ENCODE data around the gene MUC2.

Gene MUC2

DNA sequence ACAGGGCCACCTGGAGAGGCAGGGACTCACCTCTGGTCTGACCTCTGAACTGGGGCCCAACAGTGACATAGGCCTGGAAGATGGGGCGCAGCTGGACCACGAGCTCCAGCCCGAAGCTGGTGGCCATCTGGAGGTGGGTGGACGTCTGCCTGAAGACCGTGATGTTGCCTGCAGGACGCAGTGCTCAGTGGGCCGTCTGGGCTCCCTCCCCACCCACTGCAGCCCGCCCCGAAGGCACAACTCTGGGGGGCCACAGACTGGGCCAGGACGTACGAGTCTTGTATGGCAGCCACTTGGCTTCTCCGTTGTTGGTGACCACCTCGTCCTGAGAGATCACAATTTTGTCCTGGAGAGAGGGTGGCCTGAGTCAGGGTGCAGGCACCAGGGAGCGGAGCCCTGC is 46.1 kb upstream of the MUC2 start:
- Histone ChIP-seq H3K4me3 (ENCODE audit: control insufficient read depth in 1 of 7, extremely low read depth in 1 of 7, insufficient read depth in 4 of 7, low read depth in 2 of 7, low read length in 6 of 7) (no peak overlapping the region), H3K36me3 (ENCODE audit: control insufficient read depth in 4 of 4, insufficient read depth in 4 of 4, low read length in 3 of 4) (no peaks in the 10 kb centered on the region), H3K27ac (ENCODE audit: insufficient read depth in 1 of 2, low read depth in 1 of 2, low read length in 2 of 2, poor library complexity in 1 of 2, severe bottlenecking in 2 of 2) (no peak overlapping the region), H3K4me1 (ENCODE audit: control extremely low read depth in 1 of 4, control insufficient read depth in 4 of 4, insufficient read depth in 4 of 4, low read length in 3 of 4) (no peaks in the 10 kb centered on the region), H3K27me3 (replicated peaks in 2 of 5; ENCODE audit: control insufficient read depth in 4 of 5, insufficient read depth in 5 of 5, low read length in 4 of 5) (no peaks in the 10 kb centered on the region), H3K9me3 (ENCODE audit: control extremely low read depth in 1 of 5, control insufficient read depth in 4 of 5, insufficient read depth in 2 of 5, low read depth in 1 of 5, low read length in 4 of 5) (no peaks in the 10 kb centered on the region)
- CTCF ChIA-PET: no interaction called here
- DNase-seq: no peak
- POLR2A ChIA-PET: no interaction called here
- 92% methylated on average over 10 of the region's 14 CpGs for WGBS (ENCODE audit: insufficient coverage)

DNA sequence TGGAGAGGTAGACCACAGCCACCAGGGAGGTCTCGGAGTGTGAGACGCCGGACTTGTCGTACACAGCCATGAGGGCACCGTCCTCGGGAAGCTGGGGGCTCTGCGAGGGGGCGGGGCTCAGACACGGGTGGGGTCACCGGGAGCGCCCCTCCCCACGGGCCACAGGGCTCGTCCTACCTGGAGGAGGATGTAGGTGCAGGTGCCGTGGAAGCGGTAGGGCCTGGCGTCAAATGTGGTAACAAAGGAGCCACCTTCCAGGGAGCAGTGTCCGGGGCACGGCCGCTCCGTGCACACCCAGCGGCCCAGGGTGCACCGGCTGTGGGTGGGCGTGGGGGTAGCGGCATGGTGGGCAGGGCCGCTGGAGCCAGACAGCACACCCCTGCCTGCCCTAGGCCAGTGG is 45.6 kb upstream of the MUC2 start:
- Histone ChIP-seq H3K4me3 (ENCODE audit: control insufficient read depth in 1 of 7, extremely low read depth in 1 of 7, insufficient read depth in 4 of 7, low read depth in 2 of 7, low read length in 6 of 7) (no peak overlapping the region), H3K36me3 (ENCODE audit: control insufficient read depth in 4 of 4, insufficient read depth in 4 of 4, low read length in 3 of 4) (no peaks in the 10 kb centered on the region), H3K27ac (ENCODE audit: insufficient read depth in 1 of 2, low read depth in 1 of 2, low read length in 2 of 2, poor library complexity in 1 of 2, severe bottlenecking in 2 of 2) (no peak overlapping the region), H3K9me3 (ENCODE audit: control extremely low read depth in 1 of 5, control insufficient read depth in 4 of 5, insufficient read depth in 2 of 5, low read depth in 1 of 5, low read length in 4 of 5) (no peaks in the 10 kb centered on the region), H3K27me3 (replicated peaks in 2 of 5; ENCODE audit: control insufficient read depth in 4 of 5, insufficient read depth in 5 of 5, low read length in 4 of 5) (no peaks in the 10 kb centered on the region), H3K4me1 (ENCODE audit: control extremely low read depth in 1 of 4, control insufficient read depth in 4 of 4, insufficient read depth in 4 of 4, low read length in 3 of 4) (no peaks in the 10 kb centered on the region)
- ChIA-PET POLR2A (no interaction called here), CTCF (interaction anchor here (0.6 kb wide), 1 partner anchor 266 kb away, joined by 3 read pairs; no protein-coding TSS in a partner anchor)
- 93% methylated on average over 22 of the region's 25 CpGs for WGBS (ENCODE audit: insufficient coverage)
- no peak for DNase-seq

GRCh38 chr11:1029654-1030053 is 45.0 kb upstream of the MUC2 start:
- Histone ChIP-seq H3K27ac (ENCODE audit: insufficient read depth in 1 of 2, low read depth in 1 of 2, low read length in 2 of 2, poor library complexity in 1 of 2, severe bottlenecking in 2 of 2) (no peak overlapping the region), H3K4me3 (ENCODE audit: control insufficient read depth in 1 of 7, extremely low read depth in 1 of 7, insufficient read depth in 4 of 7, low read depth in 2 of 7, low read length in 6 of 7) (no peak overlapping the region), H3K36me3 (ENCODE audit: control insufficient read depth in 4 of 4, insufficient read depth in 4 of 4, low read length in 3 of 4) (no peaks in the 10 kb centered on the region), H3K27me3 (replicated peaks in 2 of 5; ENCODE audit: control insufficient read depth in 4 of 5, insufficient read depth in 5 of 5, low read length in 4 of 5) (no peaks in the 10 kb centered on the region), H3K4me1 (ENCODE audit: control extremely low read depth in 1 of 4, control insufficient read depth in 4 of 4, insufficient read depth in 4 of 4, low read length in 3 of 4) (no peaks in the 10 kb centered on the region), H3K9me3 (ENCODE audit: control extremely low read depth in 1 of 5, control insufficient read depth in 4 of 5, insufficient read depth in 2 of 5, low read depth in 1 of 5, low read length in 4 of 5) (no peaks in the 10 kb centered on the region)
- no peak for DNase-seq
- ChIA-PET POLR2A (no interaction called here), CTCF (interaction anchor here (0.6 kb wide), 1 partner anchor 267 kb away, joined by 3 read pairs; no protein-coding TSS in a partner anchor)
- 64% methylated on average over 16 of the region's 16 CpGs for WGBS (ENCODE audit: insufficient coverage)

DNA sequence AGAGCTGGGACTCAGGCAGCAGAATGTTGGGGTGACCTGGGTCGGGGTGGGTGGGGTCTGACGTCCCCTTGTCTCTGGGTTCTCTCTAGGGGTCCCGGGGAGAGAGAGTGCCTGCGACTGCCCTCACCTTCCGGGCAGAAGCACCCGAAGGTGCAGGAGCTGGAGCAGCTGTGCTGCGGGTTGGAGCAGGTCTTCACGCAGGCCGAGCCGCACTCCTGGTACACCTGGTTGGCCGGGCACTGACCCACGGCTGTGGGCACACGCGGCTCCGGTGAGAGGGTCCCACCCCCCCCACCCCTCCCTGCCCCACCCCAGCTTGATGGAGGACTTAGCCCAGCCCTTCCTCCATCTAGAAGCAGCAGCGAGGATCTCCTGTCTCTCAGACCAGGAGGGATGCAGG is 44.6 kb upstream of the MUC2 start:
- Histone ChIP-seq H3K9me3 (ENCODE audit: control extremely low read depth in 1 of 5, control insufficient read depth in 4 of 5, insufficient read depth in 2 of 5, low read depth in 1 of 5, low read length in 4 of 5) (no peaks in the 10 kb centered on the region), H3K27me3 (replicated peaks in 2 of 5; ENCODE audit: control insufficient read depth in 4 of 5, insufficient read depth in 5 of 5, low read length in 4 of 5) (no peaks in the 10 kb centered on the region), H3K36me3 (ENCODE audit: control insufficient read depth in 4 of 4, insufficient read depth in 4 of 4, low read length in 3 of 4) (no peaks in the 10 kb centered on the region), H3K4me3 (ENCODE audit: control insufficient read depth in 1 of 7, extremely low read depth in 1 of 7, insufficient read depth in 4 of 7, low read depth in 2 of 7, low read length in 6 of 7) (no peak overlapping the region), H3K4me1 (ENCODE audit: control extremely low read depth in 1 of 4, control insufficient read depth in 4 of 4, insufficient read depth in 4 of 4, low read length in 3 of 4) (no peaks in the 10 kb centered on the region), H3K27ac (ENCODE audit: insufficient read depth in 1 of 2, low read depth in 1 of 2, low read length in 2 of 2, poor library complexity in 1 of 2, severe bottlenecking in 2 of 2) (no peak overlapping the region)
- no peak for DNase-seq
- ChIA-PET CTCF (no interaction called here), POLR2A (no interaction called here)
- WGBS (ENCODE audit: insufficient coverage): 85% methylated on average over 6 of the region's 16 CpGs

DNA sequence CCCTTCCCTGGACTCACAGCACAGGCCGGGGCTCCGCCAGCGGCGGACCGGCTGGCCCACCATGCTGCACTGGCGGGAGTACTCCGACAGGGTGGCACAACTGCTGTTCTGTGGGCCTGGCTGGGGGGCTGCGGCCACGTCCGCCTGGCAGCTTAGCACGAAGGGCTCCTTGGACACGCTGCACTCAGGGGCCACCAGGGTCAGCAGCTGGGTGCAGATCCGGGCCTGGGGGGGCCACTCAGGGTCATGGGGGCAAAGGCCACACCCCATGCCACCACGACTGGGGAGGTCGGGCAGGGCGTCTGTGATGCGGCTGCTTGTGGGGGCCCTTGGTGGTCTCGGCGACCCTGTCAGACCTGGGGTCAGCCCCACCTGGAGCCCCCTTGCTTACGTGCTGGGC is 44.1 kb upstream of the MUC2 start:
- Histone ChIP-seq H3K4me3 (ENCODE audit: control insufficient read depth in 1 of 7, extremely low read depth in 1 of 7, insufficient read depth in 4 of 7, low read depth in 2 of 7, low read length in 6 of 7) (no peak overlapping the region), H3K27ac (ENCODE audit: insufficient read depth in 1 of 2, low read depth in 1 of 2, low read length in 2 of 2, poor library complexity in 1 of 2, severe bottlenecking in 2 of 2) (no peak overlapping the region), H3K9me3 (ENCODE audit: control extremely low read depth in 1 of 5, control insufficient read depth in 4 of 5, insufficient read depth in 2 of 5, low read depth in 1 of 5, low read length in 4 of 5) (no peaks in the 10 kb centered on the region), H3K4me1 (ENCODE audit: control extremely low read depth in 1 of 4, control insufficient read depth in 4 of 4, insufficient read depth in 4 of 4, low read length in 3 of 4) (no peaks in the 10 kb centered on the region), H3K27me3 (replicated peaks in 2 of 5; ENCODE audit: control insufficient read depth in 4 of 5, insufficient read depth in 5 of 5, low read length in 4 of 5) (no peaks in the 10 kb centered on the region), H3K36me3 (ENCODE audit: control insufficient read depth in 4 of 4, insufficient read depth in 4 of 4, low read length in 3 of 4) (no peaks in the 10 kb centered on the region)
- DNase-seq: no peak
- POLR2A ChIA-PET: no interaction called here
- CTCF ChIA-PET: no interaction called here
- WGBS (ENCODE audit: insufficient coverage): 90% methylated on average over 15 of the region's 20 CpGs

GRCh38 chr11:1031121-1031899 is 43.4 kb upstream of the MUC2 start:
- Histone ChIP-seq H3K4me3 (ENCODE audit: control insufficient read depth in 1 of 7, extremely low read depth in 1 of 7, insufficient read depth in 4 of 7, low read depth in 2 of 7, low read length in 6 of 7) (no peak overlapping the region), H3K27me3 (replicated peaks in 2 of 5; ENCODE audit: control insufficient read depth in 4 of 5, insufficient read depth in 5 of 5, low read length in 4 of 5) (no peaks in the 10 kb centered on the region), H3K27ac (ENCODE audit: insufficient read depth in 1 of 2, low read depth in 1 of 2, low read length in 2 of 2, poor library complexity in 1 of 2, severe bottlenecking in 2 of 2) (no peak overlapping the region), H3K36me3 (ENCODE audit: control insufficient read depth in 4 of 4, insufficient read depth in 4 of 4, low read length in 3 of 4) (no peaks in the 10 kb centered on the region), H3K9me3 (ENCODE audit: control extremely low read depth in 1 of 5, control insufficient read depth in 4 of 5, insufficient read depth in 2 of 5, low read depth in 1 of 5, low read length in 4 of 5) (no peaks in the 10 kb centered on the region), H3K4me1 (ENCODE audit: control extremely low read depth in 1 of 4, control insufficient read depth in 4 of 4, insufficient read depth in 4 of 4, low read length in 3 of 4) (no peaks in the 10 kb centered on the region)
- ChIA-PET POLR2A (no interaction called here), CTCF (no interaction called here)
- 85% methylated on average over 25 of the region's 30 CpGs for WGBS (ENCODE audit: insufficient coverage)
- no peak for DNase-seq

- WGBS (ENCODE audit: insufficient coverage): 95% methylated on average over 12 of the region's 12 CpGs
- no peaks in the 10 kb centered on the region for H3K27me3 ChIP-seq (replicated peaks in 2 of 5; ENCODE audit: control insufficient read depth in 4 of 5, insufficient read depth in 5 of 5, low read length in 4 of 5)
- DNase-seq: no peak
- H3K4me1 ChIP-seq (ENCODE audit: control extremely low read depth in 1 of 4, control insufficient read depth in 4 of 4, insufficient read depth in 4 of 4, low read length in 3 of 4): no peaks in the 10 kb centered on the region
- no peaks in the 10 kb centered on the region for H3K9me3 ChIP-seq (ENCODE audit: control extremely low read depth in 1 of 5, control insufficient read depth in 4 of 5, insufficient read depth in 2 of 5, low read depth in 1 of 5, low read length in 4 of 5)
- no peaks in the 10 kb centered on the region for H3K36me3 ChIP-seq (ENCODE audit: control insufficient read depth in 4 of 4, insufficient read depth in 4 of 4, low read length in 3 of 4)
- CTCF ChIA-PET: no interaction called here
- H3K27ac ChIP-seq (ENCODE audit: insufficient read depth in 1 of 2, low read depth in 1 of 2, low read length in 2 of 2, poor library complexity in 1 of 2, severe bottlenecking in 2 of 2): no peak overlapping the region
- POLR2A ChIA-PET: no interaction called here
- no peak overlapping the region for H3K4me3 ChIP-seq (ENCODE audit: control insufficient read depth in 1 of 7, extremely low read depth in 1 of 7, insufficient read depth in 4 of 7, low read depth in 2 of 7, low read length in 6 of 7)
Measured at GRCh38 chr11:1032310-1032891, 42.3 kb upstream of the MUC2 start.

All from common myeloid progenitor, CD34-positive (primary cell).